Mesendoderm (in vitro differentiated cells): Measurements from ENCODE around the gene TMEM94.
"Not testable (repeated sequence)": the region's sequence is repeated elsewhere in the genome, so short reads cannot be mapped to it uniquely, and the experiment has no call there.

Source experiments
- DNase-seq: peaks from one replicate; pipeline ENCODE4 v3.0.0; 2013
- H2AK5ac ChIP-seq: 2 replicates; pipeline ENCODE4 v1.6.1; 2013; ENCODE audit warnings: low read length, inconsistent platforms
- H2BK120ac ChIP-seq: 2 replicates; pipeline ENCODE4 v1.6.1; 2013; ENCODE audit warnings: low read depth, mild to moderate bottlenecking, low read length, moderate library complexity, mixed read lengths
- H2BK15ac ChIP-seq: replicated peaks from 2 replicates; pipeline ENCODE4 v1.6.1; 2013; ENCODE audit warnings: low read depth, mild to moderate bottlenecking, moderate library complexity
- H2BK5ac ChIP-seq: 2 replicates; pipeline ENCODE4 v1.6.1; 2013; ENCODE audit warnings: low read length, inconsistent platforms
- H3K18ac ChIP-seq: 2 replicates; pipeline ENCODE4 v1.6.1; 2013; ENCODE audit warnings: mild to moderate bottlenecking, low read length, mixed read lengths
- H3K23ac ChIP-seq: one replicate; pipeline ENCODE4 v1.6.1; 2013; ENCODE audit warnings: low read length
- H3K27ac ChIP-seq: 2 replicates; pipeline ENCODE4 v1.5.1; 2013; ENCODE audit warnings: low read depth, mild to moderate bottlenecking, inconsistent platforms, low read length, moderate library complexity
- H3K27me3 ChIP-seq: 2 replicates; pipeline ENCODE4 v1.6.1; 2013; ENCODE audit warnings: low read length, control low read depth, mild to moderate bottlenecking, inconsistent platforms; ENCODE audit not compliant: insufficient read depth, poor library complexity
- H3K36me3 ChIP-seq: 2 replicates; pipeline ENCODE4 v1.6.1; 2013; ENCODE audit warnings: low read length, inconsistent platforms; ENCODE audit not compliant: control insufficient read depth, insufficient read depth
- H3K4ac ChIP-seq: one replicate; pipeline ENCODE4 v1.6.1; 2013; ENCODE audit warnings: low read depth, mild to moderate bottlenecking, low read length, moderate library complexity
- H3K4me1 ChIP-seq: 2 replicates; pipeline ENCODE4 v1.6.1; 2013; ENCODE audit warnings: low read depth, low read length, inconsistent platforms; ENCODE audit not compliant: control insufficient read depth
- H3K4me2 ChIP-seq: 2 replicates; pipeline ENCODE4 v1.6.1; 2013; ENCODE audit warnings: low read length
- H3K4me3 ChIP-seq: 2 replicates; pipeline ENCODE4 v1.5.1; 2013; ENCODE audit warnings: mild to moderate bottlenecking, low read length
- H3K56ac ChIP-seq: one replicate; pipeline ENCODE4 v1.6.1; 2013; ENCODE audit warnings: low read length
- H3K79me1 ChIP-seq: 2 replicates; pipeline ENCODE4 v1.6.1; 2013; ENCODE audit warnings: low read length, inconsistent platforms
- H3K79me2 ChIP-seq: 2 replicates; pipeline ENCODE4 v1.6.1; 2013; ENCODE audit warnings: mild to moderate bottlenecking, low read length; ENCODE audit not compliant: control insufficient read depth, insufficient read depth
- H3K9ac ChIP-seq: 2 replicates; pipeline ENCODE4 v1.6.1; 2013; ENCODE audit warnings: low read length, inconsistent platforms
- H4K5ac ChIP-seq: one replicate; pipeline ENCODE4 v1.6.1; 2013; ENCODE audit warnings: low read length
- H4K8ac ChIP-seq: one replicate; pipeline ENCODE4 v1.6.1; 2013; ENCODE audit warnings: low read depth, mild to moderate bottlenecking, control low read depth, low read length, moderate library complexity
- WGBS: extraction: QIAGEN DNeasy Blood & Tissue Kit; methylation state at CpG from one replicate; pipeline ENCODE4 v1.1.7; 2013; ENCODE audit warnings: low lambda C conversion rate, missing lambda C conversion rate; ENCODE audit not compliant: insufficient coverage; ENCODE audit errors: extremely low coverage; 5-methylcytosine and 5-hydroxymethylcytosine counted together

The TMEM94 gene

DNA sequence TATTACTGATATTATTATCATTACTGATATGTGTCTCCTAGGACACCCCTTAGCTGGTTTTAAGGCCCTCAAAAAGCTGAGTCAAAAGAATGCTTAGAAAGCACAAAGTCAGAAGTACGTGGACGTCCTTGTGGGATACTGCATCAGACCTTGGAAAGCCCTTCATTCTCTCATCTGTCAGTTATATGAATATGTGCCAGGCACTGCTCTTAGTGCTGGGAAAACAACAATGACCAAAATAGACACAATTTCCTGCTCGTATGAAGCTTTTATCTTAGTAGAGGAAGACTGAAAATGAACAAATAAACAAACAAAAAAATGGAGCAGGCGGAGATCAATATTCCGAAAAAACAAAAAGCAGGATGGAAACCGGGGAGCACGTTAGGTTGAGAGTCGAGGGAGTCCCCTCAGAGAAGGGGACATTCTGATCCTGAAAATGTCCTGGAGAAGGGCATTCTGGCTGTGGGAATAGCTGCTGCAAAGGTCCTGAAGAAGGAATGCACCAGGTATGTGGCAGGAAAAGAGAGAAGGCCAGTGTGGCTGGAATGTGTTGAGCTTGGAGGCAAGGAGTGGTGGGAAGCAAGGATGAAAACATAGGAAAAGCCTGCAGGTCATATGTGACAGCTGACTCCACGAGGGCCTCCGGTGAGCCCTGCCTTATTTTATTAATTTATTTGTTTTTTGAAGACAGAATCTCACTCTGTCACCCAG, 15.5 kb upstream of the TMEM94 start:
- Histone ChIP-seq H2BK5ac (no peak overlapping the region), H3K27me3 (no peaks in the 10 kb centered on the region), H2BK15ac (no peak overlapping the region), H3K4ac (no peak overlapping the region), H3K79me1 (no peaks in the 10 kb centered on the region), H3K36me3 (no peaks in the 10 kb centered on the region), H3K79me2 (no peaks in the 10 kb centered on the region), H3K4me2 (no peak overlapping the region), H3K4me1 (no peaks in the 10 kb centered on the region), H2AK5ac (no peak overlapping the region), H3K4me3 (no peak overlapping the region), H3K9ac (no peak overlapping the region), H2BK120ac (no peak overlapping the region), H3K18ac (no peak overlapping the region), H4K5ac (no peak overlapping the region), H3K56ac (no peak overlapping the region), H3K27ac (no peak overlapping the region), H3K23ac (no peak overlapping the region), H4K8ac (no peak overlapping the region)
- no peak for DNase-seq
- no CpG with 5 or more reads among the region's 10 CpGs for WGBS

DNA sequence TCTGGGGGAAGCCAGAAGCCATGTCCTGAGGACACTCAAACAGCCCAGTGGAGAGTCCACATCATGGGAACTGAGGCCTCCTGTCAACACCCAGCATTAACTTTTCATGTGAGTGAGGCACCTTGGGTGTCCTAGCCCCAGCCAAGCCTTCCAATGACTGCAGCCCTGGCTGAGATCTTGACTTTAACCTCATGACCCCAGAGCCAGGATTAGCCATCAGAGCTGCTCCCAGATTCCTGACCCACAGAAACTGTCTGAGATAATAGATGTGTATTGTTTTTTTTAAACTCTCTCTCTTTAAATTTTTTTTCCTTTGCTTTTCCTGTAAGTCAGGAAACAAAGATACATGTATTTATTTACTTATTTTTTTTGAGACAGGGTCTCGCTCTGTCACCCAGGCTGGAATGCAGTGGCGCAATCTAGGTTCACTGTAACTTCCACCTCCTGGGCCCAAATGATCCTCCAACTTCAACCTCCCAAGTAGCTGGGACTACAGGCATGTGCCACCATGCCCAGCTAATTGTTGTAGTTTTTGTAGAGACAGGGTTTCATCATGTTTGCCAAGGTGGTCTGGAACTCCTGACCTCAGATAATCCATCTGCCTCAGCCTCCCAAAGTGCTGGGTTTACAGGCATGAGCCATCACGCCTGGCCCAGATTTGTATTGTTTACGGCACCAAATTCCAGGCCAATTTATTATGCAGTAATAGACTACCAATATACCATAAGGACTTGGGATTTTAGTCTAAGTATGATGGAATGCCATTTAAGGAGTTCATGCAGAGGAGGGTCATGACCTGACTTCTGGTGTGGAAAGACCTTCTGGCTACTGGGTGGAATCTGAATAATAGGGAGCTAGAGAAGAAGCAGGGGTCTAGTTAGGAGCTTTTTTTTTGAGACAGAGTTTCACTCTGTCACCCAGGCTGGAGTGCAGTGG, 14.0 kb upstream of the TMEM94 start:
- Histone ChIP-seq H2BK120ac (no peak overlapping the region), H3K4me1 (no peaks in the 10 kb centered on the region), H3K4me3 (no peak overlapping the region), H2AK5ac (no peak overlapping the region), H3K9ac (no peak overlapping the region), H3K23ac (no peak overlapping the region), H3K27ac (no peak overlapping the region), H3K18ac (no peak overlapping the region), H3K4me2 (no peak overlapping the region), H3K56ac (no peak overlapping the region), H2BK15ac (no peak overlapping the region), H3K4ac (no peak overlapping the region), H3K79me2 (no peaks in the 10 kb centered on the region), H4K8ac (no peak overlapping the region), H3K27me3 (no peaks in the 10 kb centered on the region), H4K5ac (no peak overlapping the region), H3K36me3 (no peaks in the 10 kb centered on the region), H3K79me1 (no peaks in the 10 kb centered on the region), H2BK5ac (no peak overlapping the region)
- DNase-seq = no peak
- no CpG with 5 or more reads among the region's 4 CpGs for WGBS

DNA sequence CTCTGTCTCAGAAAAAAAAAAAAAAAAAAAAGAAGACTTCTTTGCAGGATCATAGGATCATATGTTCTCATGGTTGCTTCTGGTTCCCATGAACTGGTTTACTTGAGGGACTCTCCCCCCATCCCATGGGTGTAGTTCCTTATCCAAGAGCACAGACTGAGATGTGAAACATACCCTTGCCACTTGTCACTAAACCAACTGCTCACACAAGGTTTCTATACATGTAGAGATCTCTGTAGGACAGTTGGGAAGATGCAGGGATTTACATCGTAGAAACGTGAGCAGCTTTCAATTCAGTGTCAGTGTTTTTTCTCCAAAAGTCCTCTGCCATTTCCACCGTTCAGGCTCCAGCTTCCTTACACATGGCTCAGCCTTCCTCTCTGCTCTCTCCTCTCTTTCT, 11.1 kb upstream of the TMEM94 start:
- no peak overlapping the region for H4K5ac ChIP-seq
- H3K36me3 ChIP-seq = no peaks in the 10 kb centered on the region
- H3K18ac ChIP-seq = no peak overlapping the region
- H3K27me3 ChIP-seq = no peaks in the 10 kb centered on the region
- H4K8ac ChIP-seq = no peak overlapping the region
- no peaks in the 10 kb centered on the region for H3K4me1 ChIP-seq
- H2BK120ac ChIP-seq = no peak overlapping the region
- no peak overlapping the region for H2AK5ac ChIP-seq
- H3K4me3 ChIP-seq = no peak overlapping the region
- no peak overlapping the region for H3K9ac ChIP-seq
- no peak overlapping the region for H3K4me2 ChIP-seq
- WGBS = no CpG with 5 or more reads among the region's 3 CpGs
- H2BK5ac ChIP-seq = no peak overlapping the region
- H3K27ac ChIP-seq = no peak overlapping the region
- no peak overlapping the region for H2BK15ac ChIP-seq
- H3K23ac ChIP-seq = no peak overlapping the region
- H3K79me2 ChIP-seq = no peaks in the 10 kb centered on the region
- no peak overlapping the region for H3K4ac ChIP-seq
- DNase-seq = no peak
- H3K79me1 ChIP-seq = no peaks in the 10 kb centered on the region
- no peak overlapping the region for H3K56ac ChIP-seq

DNA sequence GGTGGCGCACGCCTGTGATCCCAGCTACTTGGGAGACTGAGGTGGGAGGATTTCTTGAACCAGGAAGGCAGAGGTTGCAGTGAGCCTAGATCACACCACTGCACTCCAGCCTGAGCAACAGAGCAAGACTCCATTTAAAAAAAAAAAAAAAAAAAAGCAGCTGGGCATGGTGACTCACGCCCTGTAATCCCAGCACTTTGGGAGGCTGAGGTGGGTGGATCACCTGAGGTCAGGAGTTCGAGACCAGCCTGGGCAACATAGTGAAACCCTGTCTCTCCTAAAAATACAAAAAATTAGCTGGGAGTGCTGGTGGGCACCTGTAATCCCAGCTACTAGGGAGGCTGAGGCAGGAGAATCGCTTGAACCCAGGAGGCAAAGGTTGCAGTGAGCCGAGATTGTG, 10.5 kb upstream of the TMEM94 start:
- no CpG with 5 or more reads among the region's 6 CpGs for WGBS

DNA sequence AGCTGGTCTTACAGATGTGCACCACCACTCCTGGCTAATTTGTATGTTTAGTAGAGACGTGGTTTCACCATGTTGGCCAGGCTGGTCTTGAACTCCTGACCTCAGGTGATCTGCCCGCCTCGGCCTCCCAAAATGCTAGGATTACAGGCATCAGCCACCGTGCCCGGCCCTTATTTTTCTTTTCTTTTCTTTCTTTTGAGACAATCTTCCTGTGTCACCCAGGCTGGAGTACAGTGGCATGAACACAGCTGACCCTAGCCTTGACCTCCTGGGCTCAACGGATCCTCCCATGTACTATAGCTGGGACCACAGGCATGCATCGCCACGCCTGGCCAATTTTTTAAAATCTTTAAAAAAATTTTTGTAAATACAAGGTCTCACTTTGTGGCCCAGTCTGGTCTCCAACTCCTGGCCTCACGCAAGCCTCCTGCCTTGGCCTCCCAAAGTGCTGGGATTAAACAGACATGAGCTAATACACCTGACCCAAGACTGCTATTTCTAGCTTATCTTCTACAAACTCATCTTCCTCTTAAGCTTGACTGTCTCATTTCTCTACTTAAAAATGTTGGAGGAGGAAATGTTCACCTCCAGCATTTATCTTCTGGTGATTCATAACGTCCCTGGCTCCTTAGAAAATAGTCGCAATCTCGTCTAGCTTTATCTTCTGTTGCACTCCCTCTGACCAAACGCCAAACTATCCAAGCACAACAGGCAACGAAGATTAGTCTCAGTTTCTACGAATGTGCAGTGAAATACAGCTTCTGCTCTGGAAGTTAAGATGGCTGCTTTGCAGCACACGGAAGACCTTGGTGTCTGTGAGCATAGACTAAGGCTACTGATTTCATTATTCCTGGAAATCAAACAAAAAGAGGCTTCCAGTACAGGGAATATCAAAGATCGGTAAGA, 8.2 kb upstream of the TMEM94 start:
- no peaks in the 10 kb centered on the region for H3K79me2 ChIP-seq
- WGBS = no CpG with 5 or more reads among the region's 17 CpGs
- H4K5ac ChIP-seq = no peak overlapping the region
- H3K27me3 ChIP-seq = no peaks in the 10 kb centered on the region
- H3K56ac ChIP-seq = no peak overlapping the region
- DNase-seq = no peak
- H4K8ac ChIP-seq = no peak overlapping the region
- no peak overlapping the region for H3K9ac ChIP-seq
- no peak overlapping the region for H3K27ac ChIP-seq
- no peaks in the 10 kb centered on the region for H3K79me1 ChIP-seq
- no peaks in the 10 kb centered on the region for H3K4me1 ChIP-seq
- H2BK5ac ChIP-seq = no peak overlapping the region
- H3K4me2 ChIP-seq = no peak overlapping the region
- H3K4ac ChIP-seq = no peak overlapping the region
- H3K4me3 ChIP-seq = no peak overlapping the region
- H3K18ac ChIP-seq = no peak overlapping the region
- no peaks in the 10 kb centered on the region for H3K36me3 ChIP-seq
- no peak overlapping the region for H2BK120ac ChIP-seq
- H3K23ac ChIP-seq = no peak overlapping the region
- no peak overlapping the region for H2AK5ac ChIP-seq
- no peak overlapping the region for H2BK15ac ChIP-seq

More for the DNA sequence above, 10.5 kb upstream of the TMEM94 start:
- not testable (repeated sequence) for H3K79me1 ChIP-seq, H3K23ac ChIP-seq, H4K5ac ChIP-seq, DNase-seq, H2BK5ac ChIP-seq, H3K4ac ChIP-seq, H3K9ac ChIP-seq, H2AK5ac ChIP-seq, H3K4me3 ChIP-seq, H3K56ac ChIP-seq, H3K27ac ChIP-seq, H2BK15ac ChIP-seq, H3K27me3 ChIP-seq, H3K79me2 ChIP-seq, H3K18ac ChIP-seq, H2BK120ac ChIP-seq, H3K4me1 ChIP-seq, H3K36me3 ChIP-seq, H4K8ac ChIP-seq, H3K4me2 ChIP-seq
